Type B pancreatic cell (in vitro differentiated cells): Measurements from ENCODE around the gene MYCL. TPM values are rescaled to one million over a fixed set of nuclear protein-coding genes. Genes with fewer than 3 reads are reported as not detected.
A peak's percentile ranks its signal among the peaks of the same experiment; 100 is the strongest.
"Not testable (repeated sequence)": the region's sequence is repeated elsewhere in the genome, so short reads cannot be mapped to it uniquely, and the experiment has no call there.

Experiments used
- DNase-seq: peaks from one replicate; pipeline ENCODE4 v3.0.0; 2021; ENCODE audit warnings: mixed read lengths; ENCODE audit not compliant: unreplicated experiment; ENCODE audit errors: extremely low spot score
- H3K27ac Mint-ChIP-seq: 2 replicates; pipeline ENCODE4 v1.8.0; 2021; ENCODE audit warnings: mild to moderate bottlenecking, mixed read lengths
- H3K27me3 Mint-ChIP-seq: 2 replicates; pipeline ENCODE4 v1.8.0; 2021; ENCODE audit warnings: mixed read lengths
- H3K36me3 Mint-ChIP-seq: 2 replicates; pipeline ENCODE4 v1.8.0; 2021; ENCODE audit warnings: mixed read lengths
- H3K4me1 Mint-ChIP-seq: one replicate; pipeline ENCODE4 v1.8.0; 2021; ENCODE audit warnings: mixed read lengths; ENCODE audit not compliant: unreplicated experiment
- H3K4me3 Mint-ChIP-seq: 2 replicates; pipeline ENCODE4 v1.8.0; 2021; ENCODE audit warnings: mild to moderate bottlenecking, mixed read lengths
- H3K9me3 Mint-ChIP-seq: 2 replicates; pipeline ENCODE4 v1.8.0; 2021; ENCODE audit warnings: mixed read lengths
- CTCF ChIP-seq: fragments of 200-600 bp; sonication (generic); conservative IDR thresholded peaks from 2 replicates; pipeline ENCODE4 v1.5.0; 2021; ENCODE audit warnings: antibody characterized with exemption, mild to moderate bottlenecking
- total RNA-seq: library from RNA; stranded (reverse); gene quantifications from 2 replicates; pipeline ENCODE4 v1.2.1, GENCODE V29; 2021; ENCODE audit warnings: low replicate concordance

Gene MYCL
- total RNA-seq, 1 donor from 2014 or later, result 19.5 TPM

GRCh38 chr1:39877231-39877778, 24.4 kb downstream of the MYCL start:
- Mint-ChIP-seq H3K27ac (peak overlapping the region; percentile 39), H3K9me3 (no peaks in the 10 kb centered on the region), H3K4me1 (peaks cover 47% of the 10 kb centered on the region), H3K27me3 (no peaks in the 10 kb centered on the region), H3K36me3 (peaks cover 39% of the 10 kb centered on the region), H3K4me3 (no peak overlapping the region)
- no peak for TF ChIP-seq CTCF
- no peak for DNase-seq

DNA sequence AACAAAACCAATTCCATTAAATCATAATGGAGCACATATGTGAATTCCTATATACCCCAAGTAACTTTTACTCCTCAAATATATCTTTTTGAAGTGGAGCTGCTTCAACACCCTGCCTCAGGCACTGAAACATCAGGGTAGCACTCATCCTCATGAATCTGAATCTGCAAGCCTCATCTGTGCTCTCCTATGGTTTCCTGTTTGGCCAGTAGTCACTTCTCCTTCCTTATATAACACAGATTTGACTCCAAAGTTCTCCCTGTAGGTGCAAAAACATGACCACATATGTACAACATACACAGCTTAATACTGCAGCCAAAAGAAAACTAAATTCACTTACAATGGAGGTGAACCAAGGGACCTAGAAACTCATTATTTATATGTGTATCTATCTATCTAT, 25.6 kb downstream of the MYCL start:
- Mint-ChIP-seq H3K9me3 (no peaks in the 10 kb centered on the region), H3K4me1 (peaks cover 35% of the 10 kb centered on the region), H3K27me3 (no peaks in the 10 kb centered on the region), H3K36me3 (peaks cover 38% of the 10 kb centered on the region), H3K27ac (no peak overlapping the region), H3K4me3 (no peak overlapping the region)
- no peak for DNase-seq
- no peak for TF ChIP-seq CTCF

GRCh38 chr1:39872698-39873097, 29.0 kb downstream of the MYCL start:
- Mint-ChIP-seq H3K9me3 (no peaks in the 10 kb centered on the region), H3K4me3 (no peak overlapping the region), H3K27me3 (no peaks in the 10 kb centered on the region), H3K4me1 (peaks cover 19% of the 10 kb centered on the region), H3K27ac (no peak overlapping the region), H3K36me3 (peaks cover 41% of the 10 kb centered on the region)
- DNase-seq, result no peak
- no peak for TF ChIP-seq CTCF

DNA sequence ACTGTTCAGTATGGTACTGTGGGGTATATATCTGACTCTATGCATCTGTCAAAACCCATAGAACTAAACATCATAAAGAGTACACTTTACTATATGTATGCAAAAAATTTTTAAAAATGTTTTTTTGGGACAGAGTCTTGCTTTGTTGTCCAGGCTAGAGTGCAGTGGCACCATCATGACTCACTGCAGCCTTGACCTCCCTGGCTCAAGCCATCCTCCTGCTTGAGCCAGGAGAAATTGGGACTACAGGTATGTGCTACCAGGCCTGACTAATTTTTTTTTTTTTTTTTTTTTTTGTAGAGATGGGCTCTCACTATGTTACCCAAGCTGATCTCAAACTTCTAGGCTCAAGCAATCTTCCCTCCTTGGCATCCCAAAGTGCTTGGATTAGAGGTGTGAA, 29.9 kb downstream of the MYCL start:
- Mint-ChIP-seq H3K4me3 (no peak overlapping the region), H3K4me1 (peaks cover 11% of the 10 kb centered on the region), H3K27ac (no peak overlapping the region), H3K36me3 (peaks cover 33% of the 10 kb centered on the region), H3K27me3 (no peaks in the 10 kb centered on the region), H3K9me3 (no peaks in the 10 kb centered on the region)
- no peak for TF ChIP-seq CTCF
- DNase-seq, result no peak

- H3K36me3 Mint-ChIP-seq, result peaks cover 29% of the 10 kb centered on the region
- DNase-seq, H3K4me1 Mint-ChIP-seq, H3K27me3 Mint-ChIP-seq, H3K4me3 Mint-ChIP-seq, H3K9me3 Mint-ChIP-seq, H3K27ac Mint-ChIP-seq: not testable (repeated sequence)
Measured at GRCh38 chr1:39871043-39871442, 30.7 kb downstream of the MYCL start.

- H3K36me3 Mint-ChIP-seq, result peaks cover 29% of the 10 kb centered on the region
- not testable (repeated sequence) for H3K4me1 Mint-ChIP-seq, H3K9me3 Mint-ChIP-seq, H3K27ac Mint-ChIP-seq, H3K27me3 Mint-ChIP-seq, DNase-seq, H3K4me3 Mint-ChIP-seq
Measured at GRCh38 chr1:39869538-39870112, 32.1 kb downstream of the MYCL start.
